Stimulated activated CD4-positive, alpha-beta T cell treated with anti-CD3 and anti-CD28 coated beads, Interleukin-1b, Interleukin-23, amount 100 ng/mL, for 4 hours (primary cell): ENCODE measurements around the gene KIF4B.
"Not testable (repeated sequence)": the region's sequence is repeated elsewhere in the genome, so short reads cannot be mapped to it uniquely, and the experiment has no call there.

Source experiments
- DNase-seq, 2 donors: peaks; one replicate each; pipeline ENCODE4 v3.0.0-alpha.2; 2020; ENCODE audit warnings: low read depth in 2 of 2

KIF4B gene

GRCh38 chr5:155004138-155004744, 9.3 kb upstream of the KIF4B start:
- DNase-seq: peak in 1 of 2 donors; percentile 5

GRCh38 chr5:155006265-155006664, 7.3 kb upstream of the KIF4B start:
- DNase-seq: not testable (repeated sequence)

DNA sequence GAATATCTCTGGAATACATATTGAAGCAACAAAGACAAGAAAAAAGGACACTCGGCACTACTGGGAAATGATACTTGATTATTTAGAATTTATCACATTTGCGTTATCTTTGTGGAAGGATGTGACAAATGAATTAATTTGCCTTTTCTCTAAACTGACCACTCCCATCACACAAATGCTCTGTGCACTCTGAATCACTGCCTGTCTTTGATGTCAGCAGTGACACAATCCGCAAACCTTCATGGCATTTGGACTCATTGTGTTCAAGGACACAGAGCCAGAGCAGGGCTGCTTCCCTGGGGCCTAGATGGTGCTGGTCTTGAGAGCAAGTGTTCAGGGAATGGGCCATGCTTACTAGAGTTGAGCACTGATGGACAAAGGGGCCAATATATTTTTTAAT, 4.9 kb upstream of the KIF4B start:
- DNase-seq: no peak

- no peak for DNase-seq
Observed at GRCh38 chr5:155010881-155011280, 2.7 kb upstream of the KIF4B start.

DNA sequence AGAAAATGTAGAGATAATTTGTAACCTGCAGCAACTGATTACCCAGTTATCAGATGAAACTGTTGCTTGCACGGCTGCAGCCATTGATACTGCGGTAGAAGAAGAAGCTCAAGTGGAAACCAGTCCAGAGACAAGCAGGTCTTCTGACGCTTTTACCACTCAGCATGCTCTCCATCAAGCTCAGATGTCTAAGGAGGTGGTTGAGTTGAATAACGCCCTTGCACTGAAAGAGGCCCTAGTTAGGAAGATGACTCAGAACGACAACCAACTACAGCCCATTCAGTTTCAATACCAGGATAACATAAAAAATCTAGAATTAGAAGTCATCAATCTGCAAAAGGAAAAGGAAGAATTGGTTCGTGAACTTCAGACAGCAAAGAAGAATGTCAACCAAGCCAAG, 1.7 kb downstream of the KIF4B start:
- DNase-seq: no peak

DNA sequence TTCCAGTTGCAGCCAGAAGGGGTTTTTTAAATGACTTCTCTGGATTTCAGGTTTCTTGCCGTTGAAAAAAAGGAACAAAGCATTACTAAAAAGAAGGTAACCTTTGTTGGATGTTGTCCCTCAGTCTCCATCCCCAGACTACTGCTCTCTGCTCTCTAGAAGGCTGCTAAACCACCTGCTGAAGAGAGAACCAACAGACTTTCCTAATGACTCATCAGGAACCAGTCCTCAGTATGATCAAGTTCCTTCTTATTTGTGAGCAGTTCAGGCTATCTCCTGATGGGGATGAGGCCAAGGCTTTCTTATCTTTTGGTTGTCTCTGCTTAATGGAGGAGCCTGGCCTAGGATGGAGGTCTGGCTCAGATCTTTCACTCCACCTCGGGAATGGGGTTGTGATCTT, 4.1 kb downstream of the KIF4B start:
- DNase-seq: no peak

GRCh38 chr5:155019601-155020226, 6.2 kb downstream of the KIF4B start:
- no peak for DNase-seq

DNA sequence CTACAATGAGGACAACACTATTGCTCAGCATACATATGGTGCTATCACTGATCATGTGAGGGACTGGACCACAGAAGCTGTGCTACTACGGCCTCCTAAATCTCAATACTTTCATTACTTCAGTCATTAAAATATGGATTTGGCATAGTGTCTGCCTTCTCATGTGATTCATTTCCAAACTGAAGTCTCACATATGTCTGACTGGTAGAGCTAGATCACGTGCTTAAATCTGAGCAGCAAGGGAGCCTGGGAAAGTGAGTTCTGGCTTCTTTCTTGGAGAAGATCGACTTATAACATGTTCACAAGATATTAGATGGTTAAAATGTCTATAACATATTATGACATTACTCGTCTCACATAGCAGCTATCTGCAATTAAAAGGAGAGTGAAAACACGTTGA, 8.3 kb downstream of the KIF4B start:
- no peak for DNase-seq

DNA sequence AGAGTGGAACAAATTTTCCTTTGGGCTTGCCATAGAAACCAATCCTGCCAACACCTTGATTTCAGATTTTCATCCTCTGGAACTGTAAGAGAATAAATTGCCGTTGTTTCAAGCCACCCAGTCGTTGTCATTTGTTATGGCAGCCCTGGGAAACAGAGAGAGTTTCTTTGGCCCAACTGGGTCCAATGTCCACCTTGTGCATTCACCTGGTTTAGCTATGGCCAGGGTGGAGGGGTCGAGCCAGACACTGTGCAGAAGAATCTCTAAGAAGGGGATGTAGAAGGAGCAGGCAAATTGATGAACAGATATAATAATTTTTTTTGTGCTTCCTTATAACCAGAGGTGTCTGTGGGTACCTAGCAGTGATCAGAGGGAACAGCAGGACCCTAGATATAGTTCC, 9.8 kb downstream of the KIF4B start:
- no peak for DNase-seq

DNA sequence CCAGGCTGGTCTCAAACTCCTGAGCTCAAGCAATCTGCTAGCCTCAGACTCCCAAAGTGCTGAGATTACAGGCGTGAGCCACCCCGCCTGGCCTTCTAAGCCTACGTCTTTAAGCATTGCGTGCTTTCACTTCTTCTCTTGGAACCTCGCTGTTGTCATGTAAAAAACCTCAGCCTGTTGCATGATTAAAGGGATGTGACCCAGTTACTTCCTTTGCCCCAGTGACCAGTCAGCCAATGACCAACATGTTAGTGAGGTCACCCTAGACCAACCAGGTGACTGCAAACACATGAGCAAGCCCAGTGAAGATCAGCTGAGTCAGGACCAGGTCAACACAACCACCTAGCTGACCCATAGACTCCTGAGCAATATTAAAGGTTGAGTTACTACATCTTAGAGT, 10.5 kb downstream of the KIF4B start:
- no peak for DNase-seq

DNA sequence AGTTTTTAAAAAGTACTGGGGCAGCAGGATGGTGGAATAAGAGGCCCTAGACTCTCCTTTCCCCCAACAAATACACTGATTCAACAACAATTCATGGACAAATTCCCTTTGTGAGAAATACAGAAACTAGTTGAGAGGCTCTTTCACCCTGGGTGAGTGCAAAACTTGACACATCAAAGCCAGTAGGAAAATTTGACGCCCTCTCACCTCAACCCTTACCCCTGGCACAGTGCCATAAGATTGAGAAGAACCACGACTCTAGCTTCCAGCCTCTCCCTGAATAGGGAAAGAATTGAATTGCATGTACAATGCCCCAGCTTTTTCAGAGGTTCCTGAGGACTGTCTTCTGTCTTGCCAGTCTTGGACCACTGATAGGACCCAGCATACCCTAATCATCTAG, 12.3 kb downstream of the KIF4B start:
- DNase-seq: no peak

DNA sequence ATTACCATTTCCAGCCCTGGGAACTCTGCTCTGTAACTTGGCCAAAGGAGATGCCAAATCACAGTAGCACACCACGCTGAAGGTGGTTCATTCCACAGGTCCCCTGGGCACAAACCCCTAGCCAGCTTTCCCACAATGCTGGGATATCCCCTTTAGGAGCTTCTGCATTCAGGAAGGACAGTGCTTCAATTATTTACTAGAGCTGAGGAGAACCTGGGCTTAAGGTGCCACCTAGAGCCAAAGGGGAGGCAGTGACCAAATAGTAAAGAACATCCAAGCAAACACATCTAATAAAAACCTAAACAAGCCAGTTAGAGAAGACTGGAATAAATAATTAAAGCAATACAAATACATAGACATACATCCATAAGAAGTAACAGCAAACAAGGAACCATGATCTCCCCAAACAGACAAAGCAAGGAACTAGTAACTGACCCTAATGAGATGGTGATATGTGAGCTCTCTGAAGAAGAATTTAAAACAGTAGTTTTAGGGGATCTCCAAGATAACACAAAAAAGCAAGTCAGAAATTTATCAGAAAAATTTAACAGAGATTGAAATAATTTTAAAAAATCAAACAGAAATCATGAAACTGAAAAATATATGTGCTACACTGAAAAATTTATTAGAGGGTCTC, 14.6 kb downstream of the KIF4B start:
- DNase-seq: no peak

DNA sequence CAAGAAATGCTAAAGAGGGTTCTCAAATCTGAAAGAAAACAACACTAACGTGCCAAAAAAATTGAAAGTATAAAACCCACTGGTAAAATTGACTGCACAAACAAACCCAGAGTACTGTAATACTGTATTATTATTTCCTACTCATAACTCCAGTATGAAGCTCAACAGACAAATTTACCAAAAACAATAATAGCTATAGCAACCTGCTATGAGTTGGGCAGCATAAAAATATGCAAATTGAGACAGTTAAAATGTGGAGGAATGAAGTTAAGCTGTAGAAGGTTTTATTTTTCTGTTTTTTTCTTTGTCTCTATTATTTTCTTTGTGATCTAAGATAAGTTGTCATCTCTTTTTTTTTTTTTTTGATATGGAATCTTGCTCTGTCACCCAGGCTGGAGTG, 15.7 kb downstream of the KIF4B start:
- DNase-seq: no peak

DNA sequence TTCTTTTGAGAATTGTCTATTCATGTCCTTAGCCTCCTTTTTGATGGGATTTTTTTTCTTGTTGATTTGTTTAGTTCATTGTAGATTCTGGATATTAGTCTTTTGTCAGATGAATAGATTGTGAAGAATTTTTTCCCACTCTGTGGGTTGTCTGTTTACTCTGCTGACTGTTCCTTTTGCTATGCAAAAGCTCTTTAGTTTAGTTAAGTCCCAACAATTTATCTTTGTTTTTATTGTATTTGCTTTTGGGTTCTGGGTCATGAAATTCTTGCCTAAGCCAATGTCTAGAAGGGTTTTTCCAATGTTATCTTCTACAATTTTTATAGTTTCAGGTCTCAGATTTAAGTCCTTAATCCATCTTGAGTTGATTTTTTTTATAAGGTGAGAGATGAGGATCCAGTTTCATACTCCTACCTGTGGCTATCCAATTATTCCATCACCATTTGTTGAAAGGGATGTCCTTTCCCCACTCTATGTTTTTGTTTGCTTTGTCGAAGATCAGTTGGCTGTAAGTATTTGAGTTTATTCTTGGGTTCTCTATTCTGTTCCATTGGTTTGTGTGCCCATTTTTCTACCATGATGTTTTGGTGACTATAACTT, 20.7 kb downstream of the KIF4B start:
- DNase-seq: not testable (repeated sequence)

- not testable (repeated sequence) for DNase-seq
Observed at GRCh38 chr5:155035087-155035486, 21.5 kb downstream of the KIF4B start.

- DNase-seq: no peak
Observed at GRCh38 chr5:155040984-155041653, 27.6 kb downstream of the KIF4B start.

- DNase-seq: no peak
Observed at GRCh38 chr5:155044591-155044990, 31.0 kb downstream of the KIF4B start.

- DNase-seq: no peak
Observed at GRCh38 chr5:155046591-155046990, 33.0 kb downstream of the KIF4B start.

DNA sequence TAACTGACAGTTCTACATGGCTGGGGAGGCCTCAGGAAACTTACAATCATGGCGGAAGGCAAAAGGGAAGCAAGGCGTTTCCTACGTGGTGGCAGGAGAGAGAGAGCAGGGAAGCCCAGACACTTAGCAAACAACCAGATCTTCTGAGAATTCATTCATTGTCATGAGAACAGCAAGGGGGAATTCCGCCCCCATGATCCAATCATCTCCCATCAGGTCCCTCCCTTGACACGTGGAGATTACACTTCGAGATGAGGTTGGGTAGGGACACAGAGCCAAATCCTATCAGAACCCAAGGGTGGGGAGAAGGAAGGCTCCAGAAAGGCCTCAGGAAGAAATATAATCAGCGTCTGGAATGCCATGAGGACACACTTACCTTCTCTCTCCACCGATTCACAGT, 34.3 kb downstream of the KIF4B start:
- no peak for DNase-seq

- no peak for DNase-seq
Observed at GRCh38 chr5:155049569-155050383, 36.2 kb downstream of the KIF4B start.

DNA sequence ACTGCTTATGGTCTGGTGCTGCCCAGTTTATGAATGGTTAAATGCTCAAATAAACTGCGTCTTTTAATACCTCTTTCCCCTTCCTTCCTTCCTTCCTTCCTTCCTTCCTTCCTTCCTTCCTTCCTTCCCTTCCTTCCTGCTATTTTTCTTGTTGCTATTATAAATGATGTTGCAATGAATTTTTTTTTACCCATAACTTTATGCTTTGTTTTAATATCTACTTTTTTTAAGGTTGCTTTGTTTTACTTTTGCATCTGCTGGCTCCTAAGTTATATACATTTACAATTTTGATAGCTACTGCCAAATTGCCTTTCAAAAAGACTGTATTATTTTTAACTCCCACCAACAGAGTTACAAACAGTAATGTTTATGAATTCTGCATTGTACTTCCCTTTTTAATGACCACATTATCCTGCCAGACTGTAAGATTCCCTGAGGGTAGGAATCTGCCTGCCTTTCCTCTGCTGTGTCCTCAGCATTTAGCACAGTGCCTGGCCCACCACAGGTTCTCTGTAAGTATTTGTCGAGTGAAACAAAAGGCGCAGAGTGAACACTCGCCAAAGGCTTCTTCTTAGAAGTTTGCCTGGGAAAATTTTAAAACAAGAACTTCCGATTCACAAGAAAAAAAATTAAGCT, 36.9 kb downstream of the KIF4B start:
- no peak for DNase-seq
